ENCODE measurements around the gene LSM4.

DNA sequence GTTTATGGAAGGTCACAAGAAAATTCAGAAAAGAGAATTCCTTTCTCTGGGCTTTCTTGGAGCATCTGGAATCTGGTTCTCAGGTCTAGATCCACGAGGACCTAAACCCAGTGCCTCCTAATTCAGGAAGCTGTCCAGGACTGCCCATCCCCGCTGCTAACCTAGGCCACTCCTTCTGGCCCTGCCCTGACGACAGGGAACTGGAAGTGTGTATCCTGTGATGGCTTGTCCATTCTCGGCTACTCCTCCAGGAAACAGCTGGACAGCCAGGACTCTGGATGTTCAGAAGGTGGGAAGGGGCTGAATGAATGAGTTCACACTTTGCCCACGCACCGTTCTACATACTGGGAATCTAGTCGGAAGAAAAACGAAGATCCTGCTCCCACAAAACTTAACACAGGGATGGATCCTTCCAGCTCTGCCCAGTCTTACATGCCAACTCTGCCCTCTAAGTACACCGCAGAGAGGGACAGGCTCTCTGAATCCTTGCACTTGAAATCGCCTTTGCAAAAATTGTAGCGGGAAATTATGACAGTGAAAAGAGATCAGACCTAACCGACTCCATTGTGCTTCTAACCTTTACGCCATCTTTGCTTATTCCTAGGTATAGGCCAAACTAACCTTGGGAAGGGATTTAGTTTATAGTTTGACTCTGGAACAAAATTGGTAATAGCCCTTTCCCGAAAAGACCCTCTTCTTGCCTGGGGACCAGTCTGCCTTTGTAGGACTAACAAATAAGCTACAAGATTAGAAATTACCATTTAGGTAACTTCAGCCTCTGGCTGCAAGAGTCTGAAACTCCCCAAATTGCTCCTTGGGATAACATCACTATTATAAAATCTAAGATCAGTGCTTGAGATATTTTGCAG is 1.8 kb downstream of the LSM4 start:
- TF ChIP-seq POLR2A (IDR thresholded peaks at IDR 0.05) = no peak
- TF ChIP-seq, protein P1, sequence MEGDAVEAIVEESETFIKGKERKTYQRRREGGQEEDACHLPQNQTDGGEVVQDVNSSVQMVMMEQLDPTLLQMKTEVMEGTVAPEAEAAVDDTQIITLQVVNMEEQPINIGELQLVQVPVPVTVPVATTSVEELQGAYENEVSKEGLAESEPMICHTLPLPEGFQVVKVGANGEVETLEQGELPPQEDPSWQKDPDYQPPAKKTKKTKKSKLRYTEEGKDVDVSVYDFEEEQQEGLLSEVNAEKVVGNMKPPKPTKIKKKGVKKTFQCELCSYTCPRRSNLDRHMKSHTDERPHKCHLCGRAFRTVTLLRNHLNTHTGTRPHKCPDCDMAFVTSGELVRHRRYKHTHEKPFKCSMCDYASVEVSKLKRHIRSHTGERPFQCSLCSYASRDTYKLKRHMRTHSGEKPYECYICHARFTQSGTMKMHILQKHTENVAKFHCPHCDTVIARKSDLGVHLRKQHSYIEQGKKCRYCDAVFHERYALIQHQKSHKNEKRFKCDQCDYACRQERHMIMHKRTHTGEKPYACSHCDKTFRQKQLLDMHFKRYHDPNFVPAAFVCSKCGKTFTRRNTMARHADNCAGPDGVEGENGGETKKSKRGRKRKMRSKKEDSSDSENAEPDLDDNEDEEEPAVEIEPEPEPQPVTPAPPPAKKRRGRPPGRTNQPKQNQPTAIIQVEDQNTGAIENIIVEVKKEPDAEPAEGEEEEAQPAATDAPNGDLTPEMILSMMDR (IDR thresholded peaks at IDR 0.05) = no peak

Data from right lobe of liver (tissue), 4 donors.